Mesendoderm (in vitro differentiated cells): ENCODE results near the gene PDE10A.
"Not testable (repeated sequence)": the region's sequence is repeated elsewhere in the genome, so short reads cannot be mapped to it uniquely, and the experiment has no call there.

ENCODE experiments used
- DNase-seq: peaks from one replicate; pipeline ENCODE4 v3.0.0; 2013
- H2AK5ac ChIP-seq: 2 replicates; pipeline ENCODE4 v1.6.1; 2013; ENCODE audit warnings: low read length, inconsistent platforms
- H2BK120ac ChIP-seq: 2 replicates; pipeline ENCODE4 v1.6.1; 2013; ENCODE audit warnings: low read depth, mild to moderate bottlenecking, low read length, moderate library complexity, mixed read lengths
- H2BK15ac ChIP-seq: replicated peaks from 2 replicates; pipeline ENCODE4 v1.6.1; 2013; ENCODE audit warnings: low read depth, mild to moderate bottlenecking, moderate library complexity
- H2BK5ac ChIP-seq: 2 replicates; pipeline ENCODE4 v1.6.1; 2013; ENCODE audit warnings: low read length, inconsistent platforms
- H3K18ac ChIP-seq: 2 replicates; pipeline ENCODE4 v1.6.1; 2013; ENCODE audit warnings: mild to moderate bottlenecking, low read length, mixed read lengths
- H3K23ac ChIP-seq: one replicate; pipeline ENCODE4 v1.6.1; 2013; ENCODE audit warnings: low read length
- H3K27ac ChIP-seq: 2 replicates; pipeline ENCODE4 v1.5.1; 2013; ENCODE audit warnings: low read depth, mild to moderate bottlenecking, inconsistent platforms, low read length, moderate library complexity
- H3K27me3 ChIP-seq: 2 replicates; pipeline ENCODE4 v1.6.1; 2013; ENCODE audit warnings: low read length, control low read depth, mild to moderate bottlenecking, inconsistent platforms; ENCODE audit not compliant: insufficient read depth, poor library complexity
- H3K36me3 ChIP-seq: 2 replicates; pipeline ENCODE4 v1.6.1; 2013; ENCODE audit warnings: low read length, inconsistent platforms; ENCODE audit not compliant: control insufficient read depth, insufficient read depth
- H3K4ac ChIP-seq: one replicate; pipeline ENCODE4 v1.6.1; 2013; ENCODE audit warnings: low read depth, mild to moderate bottlenecking, low read length, moderate library complexity
- H3K4me1 ChIP-seq: 2 replicates; pipeline ENCODE4 v1.6.1; 2013; ENCODE audit warnings: low read depth, low read length, inconsistent platforms; ENCODE audit not compliant: control insufficient read depth
- H3K4me2 ChIP-seq: 2 replicates; pipeline ENCODE4 v1.6.1; 2013; ENCODE audit warnings: low read length
- H3K4me3 ChIP-seq: 2 replicates; pipeline ENCODE4 v1.5.1; 2013; ENCODE audit warnings: mild to moderate bottlenecking, low read length
- H3K56ac ChIP-seq: one replicate; pipeline ENCODE4 v1.6.1; 2013; ENCODE audit warnings: low read length
- H3K79me1 ChIP-seq: 2 replicates; pipeline ENCODE4 v1.6.1; 2013; ENCODE audit warnings: low read length, inconsistent platforms
- H3K79me2 ChIP-seq: 2 replicates; pipeline ENCODE4 v1.6.1; 2013; ENCODE audit warnings: mild to moderate bottlenecking, low read length; ENCODE audit not compliant: control insufficient read depth, insufficient read depth
- H3K9ac ChIP-seq: 2 replicates; pipeline ENCODE4 v1.6.1; 2013; ENCODE audit warnings: low read length, inconsistent platforms
- H4K5ac ChIP-seq: one replicate; pipeline ENCODE4 v1.6.1; 2013; ENCODE audit warnings: low read length
- H4K8ac ChIP-seq: one replicate; pipeline ENCODE4 v1.6.1; 2013; ENCODE audit warnings: low read depth, mild to moderate bottlenecking, control low read depth, low read length, moderate library complexity
- WGBS: extraction: QIAGEN DNeasy Blood & Tissue Kit; methylation state at CpG from one replicate; pipeline ENCODE4 v1.1.7; 2013; ENCODE audit warnings: low lambda C conversion rate, missing lambda C conversion rate; ENCODE audit not compliant: insufficient coverage; ENCODE audit errors: extremely low coverage; 5-methylcytosine and 5-hydroxymethylcytosine counted together

The PDE10A gene

DNA sequence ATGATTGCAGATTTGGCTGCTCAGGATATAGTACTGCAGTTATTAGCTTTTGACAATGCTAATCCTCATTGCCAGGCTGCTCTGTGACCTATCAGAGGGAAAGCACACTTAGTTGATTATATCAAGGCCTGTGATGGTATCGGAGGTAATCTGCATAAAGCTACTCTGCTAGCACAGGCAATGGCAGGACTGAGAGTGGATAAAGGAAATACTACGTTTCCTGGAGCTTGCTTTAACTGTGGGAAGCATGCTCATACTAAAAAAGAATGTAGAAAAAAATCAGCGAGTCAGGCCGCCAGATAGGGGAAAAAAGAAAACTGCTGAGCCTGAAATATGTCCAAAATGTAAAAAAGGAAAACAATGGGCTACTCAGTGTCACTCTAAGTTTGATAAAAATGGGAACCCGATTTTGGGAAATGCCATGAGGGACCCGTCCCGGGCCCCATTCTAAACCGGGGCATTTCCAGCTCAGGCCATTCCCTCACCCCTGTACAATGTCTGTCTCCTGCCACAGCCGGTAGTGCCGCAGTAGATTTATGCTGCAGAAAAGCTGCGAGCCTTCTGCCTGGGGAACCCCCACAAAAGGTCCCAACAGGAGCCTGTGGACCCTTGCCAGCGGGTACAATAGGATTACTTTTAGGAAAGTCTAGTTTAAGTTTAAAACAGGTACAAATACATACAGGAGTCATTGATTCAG lies 203.3 kb downstream of the PDE10A start:
- not testable (repeated sequence) for H3K23ac ChIP-seq, H3K9ac ChIP-seq, H2BK120ac ChIP-seq, H4K8ac ChIP-seq, H3K56ac ChIP-seq, H3K4ac ChIP-seq, H2BK5ac ChIP-seq, H3K36me3 ChIP-seq, H3K4me2 ChIP-seq, H3K27me3 ChIP-seq, H2BK15ac ChIP-seq, DNase-seq, H3K4me1 ChIP-seq, H3K4me3 ChIP-seq, H4K5ac ChIP-seq, H3K79me2 ChIP-seq, H2AK5ac ChIP-seq, H3K27ac ChIP-seq, H3K79me1 ChIP-seq
- no CpG with 5 or more reads among the region's 12 CpGs for WGBS
- H3K18ac ChIP-seq, result peak overlapping the region; percentile 28

DNA sequence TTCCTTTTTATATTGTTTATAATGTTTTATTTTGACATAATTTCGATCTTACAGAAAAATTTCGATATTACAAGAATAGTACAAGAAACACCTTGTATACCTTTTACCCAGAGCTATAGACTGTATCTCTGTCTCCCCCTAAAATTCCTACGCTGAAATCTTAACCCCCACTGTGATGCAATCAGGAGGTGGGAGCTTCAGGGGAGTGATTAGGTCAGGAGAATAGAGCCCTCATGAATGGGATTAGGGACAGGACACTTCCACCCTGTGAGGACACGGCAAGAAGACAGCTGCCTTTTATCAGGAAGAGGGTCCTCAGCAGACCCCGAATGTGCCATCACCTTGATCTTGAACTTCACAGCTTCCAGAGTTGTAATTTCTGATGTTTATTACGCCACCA lies 204.9 kb downstream of the PDE10A start:
- H3K4me2 ChIP-seq, result no peak overlapping the region
- no peak overlapping the region for H3K4me3 ChIP-seq
- no peaks in the 10 kb centered on the region for H3K79me2 ChIP-seq
- no peaks in the 10 kb centered on the region for H3K79me1 ChIP-seq
- no peak overlapping the region for H3K4ac ChIP-seq
- H3K4me1 ChIP-seq, result peaks cover 2% of the 10 kb centered on the region
- H3K27me3 ChIP-seq, result no peaks in the 10 kb centered on the region
- H3K18ac ChIP-seq, result no peak overlapping the region
- H3K23ac ChIP-seq, result no peak overlapping the region
- H4K8ac ChIP-seq, result no peak overlapping the region
- H2BK5ac ChIP-seq, result no peak overlapping the region
- H3K27ac ChIP-seq, result no peak overlapping the region
- no peak overlapping the region for H3K9ac ChIP-seq
- H2BK120ac ChIP-seq, result no peak overlapping the region
- WGBS, result no CpG with 5 or more reads among the region's 6 CpGs
- no peak overlapping the region for H2BK15ac ChIP-seq
- H3K56ac ChIP-seq, result no peak overlapping the region
- no peak overlapping the region for H4K5ac ChIP-seq
- no peaks in the 10 kb centered on the region for H3K36me3 ChIP-seq
- peak; percentile 88 for DNase-seq
- H2AK5ac ChIP-seq, result no peak overlapping the region

DNA sequence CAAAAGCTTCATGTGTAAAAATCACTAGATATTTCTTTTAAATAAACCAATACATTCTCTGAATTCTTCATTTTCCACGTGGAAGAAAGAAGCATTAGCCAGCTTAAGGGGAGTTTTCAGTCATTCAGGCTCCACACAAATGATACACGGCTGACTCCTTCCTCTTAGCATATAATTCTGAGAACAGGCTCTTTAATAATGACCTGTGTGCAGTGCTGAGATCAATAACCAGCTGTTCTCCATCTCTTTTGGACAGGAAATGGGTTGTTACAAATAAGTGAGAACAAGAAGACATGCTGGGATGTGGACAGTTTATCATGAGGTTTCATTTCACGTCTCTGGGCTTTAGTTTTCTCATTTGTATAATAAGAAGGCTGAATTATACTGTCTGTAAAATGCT lies 206.8 kb downstream of the PDE10A start:
- no peak for DNase-seq
- peaks cover 2% of the 10 kb centered on the region for H3K4me1 ChIP-seq
- H3K9ac ChIP-seq, result no peak overlapping the region
- no peak overlapping the region for H3K18ac ChIP-seq
- H3K79me1 ChIP-seq, result no peaks in the 10 kb centered on the region
- H3K4me3 ChIP-seq, result no peak overlapping the region
- no peak overlapping the region for H2BK15ac ChIP-seq
- no peak overlapping the region for H2BK5ac ChIP-seq
- H3K4me2 ChIP-seq, result no peak overlapping the region
- no CpG with 5 or more reads among the region's 3 CpGs for WGBS
- no peak overlapping the region for H3K56ac ChIP-seq
- no peak overlapping the region for H3K4ac ChIP-seq
- no peak overlapping the region for H3K27ac ChIP-seq
- no peak overlapping the region for H4K8ac ChIP-seq
- no peak overlapping the region for H3K23ac ChIP-seq
- H2BK120ac ChIP-seq, result no peak overlapping the region
- no peak overlapping the region for H2AK5ac ChIP-seq
- H3K79me2 ChIP-seq, result no peaks in the 10 kb centered on the region
- H3K27me3 ChIP-seq, result no peaks in the 10 kb centered on the region
- H4K5ac ChIP-seq, result no peak overlapping the region
- no peaks in the 10 kb centered on the region for H3K36me3 ChIP-seq

DNA sequence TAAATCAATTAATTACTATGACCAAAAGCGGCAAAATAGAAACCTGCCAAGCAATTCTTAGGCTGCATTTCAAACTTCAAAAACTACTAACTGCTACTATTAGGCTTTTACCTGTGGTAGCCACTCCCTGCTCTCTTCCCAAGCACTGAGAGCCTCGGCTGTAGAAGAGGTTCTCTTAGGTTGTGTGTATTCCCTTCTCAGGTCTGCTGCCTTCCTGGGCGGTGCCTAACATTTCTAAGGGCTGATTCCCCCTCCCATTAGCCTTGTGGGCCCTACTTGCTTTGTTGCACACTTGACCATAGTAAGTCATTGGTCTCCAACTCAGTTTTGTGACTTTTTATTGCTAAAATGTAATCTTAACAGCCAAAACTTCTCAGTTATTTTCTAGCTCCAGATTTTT lies 207.6 kb downstream of the PDE10A start:
- Histone ChIP-seq H3K27me3 (no peaks in the 10 kb centered on the region), H3K56ac (no peak overlapping the region), H2AK5ac (no peak overlapping the region), H2BK5ac (no peak overlapping the region), H3K79me2 (no peaks in the 10 kb centered on the region), H4K5ac (no peak overlapping the region), H2BK15ac (no peak overlapping the region), H2BK120ac (no peak overlapping the region), H3K79me1 (no peaks in the 10 kb centered on the region), H3K36me3 (no peaks in the 10 kb centered on the region), H3K9ac (no peak overlapping the region), H3K4me2 (no peak overlapping the region), H3K4ac (no peak overlapping the region), H3K27ac (no peak overlapping the region), H3K23ac (no peak overlapping the region), H3K4me1 (peaks cover 2% of the 10 kb centered on the region), H3K18ac (no peak overlapping the region), H3K4me3 (no peak overlapping the region), H4K8ac (no peak overlapping the region)
- no peak for DNase-seq
- no CpG with 5 or more reads among the region's 3 CpGs for WGBS

DNA sequence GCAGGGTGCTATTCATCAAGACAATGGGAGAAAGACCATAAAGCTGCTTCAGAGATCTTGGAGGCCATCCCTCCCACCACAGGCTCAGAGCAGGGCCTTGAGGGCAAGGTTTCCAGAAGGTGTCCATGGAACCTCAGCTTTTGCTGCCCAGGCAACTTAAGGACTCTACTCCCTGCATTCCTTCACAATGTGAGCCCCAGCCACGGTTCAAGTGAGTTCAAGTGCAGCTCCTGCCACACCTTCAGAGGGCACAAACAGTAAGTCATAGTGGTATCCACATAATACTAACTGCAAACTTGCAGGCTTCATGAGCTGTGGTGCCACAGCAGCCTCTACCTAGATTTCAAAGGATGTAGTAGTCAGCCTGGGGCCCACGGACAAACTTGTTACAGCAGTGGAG lies 209.6 kb downstream of the PDE10A start:
- H3K79me2 ChIP-seq, result no peaks in the 10 kb centered on the region
- no peak overlapping the region for H4K8ac ChIP-seq
- DNase-seq, result no peak
- no peak overlapping the region for H2BK5ac ChIP-seq
- H3K9ac ChIP-seq, result no peak overlapping the region
- no peak overlapping the region for H2BK15ac ChIP-seq
- no peaks in the 10 kb centered on the region for H3K36me3 ChIP-seq
- H3K79me1 ChIP-seq, result no peaks in the 10 kb centered on the region
- no peak overlapping the region for H3K18ac ChIP-seq
- H2AK5ac ChIP-seq, result no peak overlapping the region
- no peak overlapping the region for H3K4ac ChIP-seq
- no peak overlapping the region for H4K5ac ChIP-seq
- WGBS, result no CpG with 5 or more reads among the region's 2 CpGs
- no peaks in the 10 kb centered on the region for H3K27me3 ChIP-seq
- H3K27ac ChIP-seq, result no peak overlapping the region
- H3K4me3 ChIP-seq, result no peak overlapping the region
- H3K56ac ChIP-seq, result no peak overlapping the region
- H3K4me1 ChIP-seq, result no peaks in the 10 kb centered on the region
- no peak overlapping the region for H3K23ac ChIP-seq
- H3K4me2 ChIP-seq, result no peak overlapping the region
- H2BK120ac ChIP-seq, result no peak overlapping the region

DNA sequence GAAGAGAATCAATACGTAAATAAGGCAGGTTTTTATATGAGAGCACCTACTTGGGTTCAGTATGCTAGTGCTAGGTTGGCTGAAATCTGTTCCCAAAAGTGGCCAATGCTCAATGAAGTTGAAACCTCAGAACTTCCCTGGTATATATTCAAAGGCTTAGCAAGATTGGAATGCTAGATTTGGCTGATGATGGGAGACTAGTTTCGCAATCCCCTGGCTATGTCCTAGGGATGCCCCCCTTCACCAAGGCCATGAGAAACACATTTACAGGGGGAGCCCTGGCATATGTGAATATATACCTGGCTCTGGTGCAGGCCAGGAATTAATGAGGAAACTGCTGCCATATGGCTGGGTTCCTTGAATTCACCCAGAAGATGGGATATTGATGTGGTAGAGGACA lies 211.2 kb downstream of the PDE10A start:
- H3K56ac ChIP-seq, result no peak overlapping the region
- H3K4ac ChIP-seq, result no peak overlapping the region
- no peak overlapping the region for H3K9ac ChIP-seq
- no peaks in the 10 kb centered on the region for H3K79me1 ChIP-seq
- no peak overlapping the region for H2AK5ac ChIP-seq
- H3K4me2 ChIP-seq, result no peak overlapping the region
- H3K27me3 ChIP-seq, result no peaks in the 10 kb centered on the region
- no peak overlapping the region for H2BK120ac ChIP-seq
- no peaks in the 10 kb centered on the region for H3K4me1 ChIP-seq
- H3K27ac ChIP-seq, result no peak overlapping the region
- WGBS, result no CpG with 5 or more reads among the region's 2 CpGs
- H2BK5ac ChIP-seq, result no peak overlapping the region
- H4K5ac ChIP-seq, result no peak overlapping the region
- no peak overlapping the region for H3K23ac ChIP-seq
- no peak overlapping the region for H4K8ac ChIP-seq
- DNase-seq, result no peak
- no peaks in the 10 kb centered on the region for H3K79me2 ChIP-seq
- H2BK15ac ChIP-seq, result no peak overlapping the region
- no peak overlapping the region for H3K4me3 ChIP-seq
- no peak overlapping the region for H3K18ac ChIP-seq
- H3K36me3 ChIP-seq, result no peaks in the 10 kb centered on the region
